IMR-90 (cell line): Measurements from ENCODE around the gene RBFOX2. TPM values are rescaled to one million over a fixed set of nuclear protein-coding genes. Genes with fewer than 3 reads are reported as not detected.

Experiments
- ATAC-seq: fragments of 200-7000 bp; cut with Tn5 transposase; 2 replicates; pipeline ENCODE4 v1.9.1; 2020; ENCODE audit warnings: low read depth, mild to moderate bottlenecking, moderate library complexity
- BruUV-seq: library from RNA; stranded (reverse); fragments of 400-500 nt; replicated peaks from 2 replicates; lab custom pipeline; 2021; lab: Mats Ljungman, UMichigan
- CTCF ChIA-PET: fragments of 300-600 bp; formaldehyde crosslinking; extraction: SDS; loops from one replicate; lab custom pipeline; 2021; ENCODE audit warnings: antibody characterized with exemption; lab: Yijun Ruan, JAX
- POLR2A ChIA-PET: fragments of 300-600 bp; sonication (Branson Sonifier 250); formaldehyde crosslinking; loops from one replicate; lab custom pipeline; 2022; ENCODE audit warnings: antibody characterized with exemption; ENCODE audit not compliant: unreplicated experiment; lab: Charles Lee
- DNase-seq: peaks from one replicate; pipeline ENCODE4 v3.0.0; 2013
- H2AFZ ChIP-seq: replicated peaks from 2 replicates; pipeline ENCODE3; 2013; ENCODE audit warnings: low read length, mild to moderate bottlenecking; ENCODE audit not compliant: poor library complexity
- H2AK5ac ChIP-seq: 2 replicates; pipeline ENCODE4 v1.6.1; 2013; ENCODE audit warnings: low read depth, low read length, inconsistent platforms
- H2AK9ac ChIP-seq: replicated peaks from 2 replicates; pipeline ENCODE3; 2013; ENCODE audit warnings: mild to moderate bottlenecking, low read depth, low read length, moderate library complexity; ENCODE audit not compliant: poor library complexity
- H2BK120ac ChIP-seq: 2 replicates; pipeline ENCODE4 v1.6.1; 2013; ENCODE audit warnings: low read depth, low read length, inconsistent platforms
- H2BK15ac ChIP-seq: 3 replicates; pipeline ENCODE4 v1.6.1; 2013; ENCODE audit warnings: low read depth, low read length, inconsistent platforms
- H2BK20ac ChIP-seq: 2 replicates; pipeline ENCODE4 v1.6.1; 2013; ENCODE audit warnings: low read depth, mild to moderate bottlenecking, inconsistent platforms, low read length, moderate library complexity
- H2BK5ac ChIP-seq: 2 replicates; pipeline ENCODE4 v1.6.1; 2013; ENCODE audit warnings: mild to moderate bottlenecking, low read depth, low read length, inconsistent platforms; ENCODE audit not compliant: poor library complexity, severe bottlenecking
- H3K14ac ChIP-seq: replicated peaks from 2 replicates; pipeline ENCODE4 v1.6.1; 2013; ENCODE audit warnings: low read depth, low read length, inconsistent platforms
- H3K18ac ChIP-seq: 2 replicates; pipeline ENCODE4 v1.6.1; 2013; ENCODE audit warnings: low read depth, low read length, control low read depth
- H3K23ac ChIP-seq: 2 replicates; pipeline ENCODE4 v1.6.1; 2013; ENCODE audit warnings: low read depth, low read length, inconsistent platforms
- H3K27ac ChIP-seq: 2 replicates; pipeline ENCODE4 v1.5.1; 2013; ENCODE audit warnings: mild to moderate bottlenecking, control low read depth, low read length; ENCODE audit not compliant: insufficient read depth
- H3K27me3 ChIP-seq: 2 replicates; pipeline ENCODE4 v1.6.1; 2013; ENCODE audit warnings: low read length; ENCODE audit not compliant: control insufficient read depth, insufficient read depth
- H3K36me3 ChIP-seq: 2 replicates; pipeline ENCODE4 v1.6.1; 2013; ENCODE audit warnings: low read length, mixed read lengths; ENCODE audit not compliant: control insufficient read depth, insufficient read depth
- H3K4ac ChIP-seq: 2 replicates; pipeline ENCODE4 v1.6.1; 2013; ENCODE audit warnings: low read depth, low read length, inconsistent platforms
- H3K4me1 ChIP-seq: 2 replicates; pipeline ENCODE4 v1.6.1; 2013; ENCODE audit warnings: low read length, mixed read lengths; ENCODE audit not compliant: control insufficient read depth, insufficient read depth
- H3K4me2 ChIP-seq: 2 replicates; pipeline ENCODE4 v1.6.1; 2013; ENCODE audit warnings: low read depth, mild to moderate bottlenecking, control low read depth, low read length, moderate library complexity
- H3K4me3 ChIP-seq: 2 replicates; pipeline ENCODE4 v1.5.1; 2013; ENCODE audit warnings: low read depth, mild to moderate bottlenecking, control low read depth, low read length, moderate library complexity; ENCODE audit not compliant: insufficient read depth
- H3K56ac ChIP-seq: 2 replicates; pipeline ENCODE4 v1.6.1; 2013; ENCODE audit warnings: low read length, inconsistent platforms; ENCODE audit not compliant: insufficient read depth; ENCODE audit errors: extremely low read depth
- H3K79me1 ChIP-seq, 2 experiments: 2 replicates each; pipeline ENCODE4 v1.6.1; 2013; ENCODE audit warnings: low read length in 2 of 2, inconsistent platforms in 1 of 2, low read depth in 1 of 2
- H3K9ac ChIP-seq: 2 replicates; pipeline ENCODE4 v1.6.1; 2013; ENCODE audit warnings: low read depth, low read length, control low read depth
- H3K9me1 ChIP-seq: 2 replicates; pipeline ENCODE4 v1.6.1; 2013; ENCODE audit warnings: low read length, inconsistent platforms; ENCODE audit not compliant: insufficient read depth
- H3K9me3 ChIP-seq: 2 replicates; pipeline ENCODE4 v1.6.1; 2013; ENCODE audit warnings: low read length; ENCODE audit not compliant: control insufficient read depth, insufficient read depth
- H4K20me1 ChIP-seq: 2 replicates; pipeline ENCODE4 v1.6.1; 2013; ENCODE audit warnings: low read length, inconsistent platforms; ENCODE audit not compliant: insufficient read depth
- H4K5ac ChIP-seq: 2 replicates; pipeline ENCODE4 v1.6.1; 2013; ENCODE audit warnings: mild to moderate bottlenecking, low read depth, low read length, control low read depth
- H4K8ac ChIP-seq, 2 experiments: 2 replicates each; pipeline ENCODE4 v1.6.1; 2013; ENCODE audit warnings: low read depth in 2 of 2, low read length in 2 of 2, control low read depth in 1 of 2, inconsistent platforms in 1 of 2
- H4K91ac ChIP-seq: 2 replicates; pipeline ENCODE4 v1.6.1; 2013; ENCODE audit warnings: low read depth, low read length, inconsistent platforms; ENCODE audit not compliant: insufficient read depth
- MAFK ChIP-seq: IDR thresholded peaks from 2 replicates; pipeline ENCODE4 v1.6.1; 2012; ENCODE audit warnings: low read depth, low read length, improper control_type of control experiment
- WGBS, 2 experiments: methylation state at CpG; one replicate each; pipeline versions ENCODE4 v1.1.5 to v1.1.7; 2013; ENCODE audit warnings: missing lambda C conversion rate in 2 of 2; ENCODE audit not compliant: insufficient read length in 1 of 2; ENCODE audit errors: extremely low coverage in 2 of 2; 5-methylcytosine and 5-hydroxymethylcytosine counted together
- dilution Hi-C: fragments of 300-500 bp; cut with HindIII; formaldehyde crosslinking; loops from one replicate; pipeline ENCODE4 v1.14.3; 2018; ENCODE audit warnings: low sequenced_read_pairs; ENCODE audit not compliant: unreplicated experiment
- in situ Hi-C: fragments of 300-500 bp; cut with MboI; formaldehyde crosslinking; loops from 3 replicates; pipeline ENCODE4 v1.14.3; 2019; ENCODE audit warnings: low sequenced_read_pairs, inconsistent platforms, mixed read lengths
- intact Hi-C: fragments of 100-400 bp; cut with micrococcal nuclease; formaldehyde crosslinking; loops from 2 replicates; pipeline ENCODE4 v1.10.0; 2022
- polyA plus RNA-seq, 3 experiments: library from polyadenylated mRNA; depleted of rRNA; stranded (reverse); fragments of >200 nt; gene quantifications; 2 replicates each; pipeline ENCODE4 v1.2.3, GENCODE V29; 2012; ENCODE audit warnings: low replicate concordance in 1 of 3
- total RNA-seq: library from RNA; depleted of rRNA; stranded (reverse); fragments of >200 nt; gene quantifications from 2 replicates; pipeline ENCODE4 v1.2.3, GENCODE V29; 2012

RBFOX2 gene
- total and polyA plus RNA-seq, 2 of the 4 experiments (the other 2 are of a cell fraction) = 146 to 178 TPM

GRCh38 chr22:35883031-35883620 is 145.5 kb downstream of the RBFOX2 start:
- Histone ChIP-seq H3K9me1 (peaks cover 17% of the 10 kb centered on the region), H2BK5ac (no peak overlapping the region), H4K91ac (no peak overlapping the region), H2BK15ac (no peak overlapping the region), H3K4me2 (peak overlapping the region; percentile 10; the same call in 1 of the 2 replicates), H3K4ac (no peak overlapping the region), H4K8ac (no peak overlapping the region), H3K14ac (peak overlapping the region; percentile 7; the same call in 1 of the 2 replicates), H3K79me1 (peaks cover 45 to 48% of the 10 kb centered on the region in 2 experiments), H2AK9ac (no peak overlapping the region), H4K20me1 (peaks cover 49% of the 10 kb centered on the region), H3K9ac (no peak overlapping the region), H3K4me1 (peaks cover 13% of the 10 kb centered on the region), H4K5ac (no peak overlapping the region), H3K27ac (no peak overlapping the region), H3K18ac (no peak overlapping the region), H2BK120ac (no peak overlapping the region), H3K27me3 (no peaks in the 10 kb centered on the region), H2AK5ac (peak overlapping the region; percentile 27; the same call in 1 of the 2 replicates), H3K23ac (no peak overlapping the region), H2BK20ac (no peak overlapping the region), H3K36me3 (no peaks in the 10 kb centered on the region), H3K4me3 (no peak overlapping the region), H3K56ac (no peak overlapping the region), H2AFZ (no peak overlapping the region), H3K9me3 (no peaks in the 10 kb centered on the region)
- intact Hi-C loops = no loop called here
- in situ Hi-C loops = no loop called here
- DNase-seq (peak; percentile 55), ATAC-seq (peak; percentile 41; the same call in 1 of the 2 replicates)
- ChIA-PET POLR2A (no interaction called here), CTCF (no interaction called here)
- no TSS peak for BruUV-seq
- dilution Hi-C loops = no loop called here
- TF ChIP-seq MAFK = no peak
- WGBS, 2 experiments = 89% methylated on average over 3 of the region's 5 CpGs; no CpG with 5 or more reads in 1 of the 2 experiments
